ENCODE measurements around the gene ADSS1. TPM values are rescaled to one million over a fixed set of nuclear protein-coding genes. Genes with fewer than 3 reads are reported as not detected.

ADSS1 gene
- total RNA-seq, 1 experiment from 2014 or later: 9.9 TPM

DNA sequence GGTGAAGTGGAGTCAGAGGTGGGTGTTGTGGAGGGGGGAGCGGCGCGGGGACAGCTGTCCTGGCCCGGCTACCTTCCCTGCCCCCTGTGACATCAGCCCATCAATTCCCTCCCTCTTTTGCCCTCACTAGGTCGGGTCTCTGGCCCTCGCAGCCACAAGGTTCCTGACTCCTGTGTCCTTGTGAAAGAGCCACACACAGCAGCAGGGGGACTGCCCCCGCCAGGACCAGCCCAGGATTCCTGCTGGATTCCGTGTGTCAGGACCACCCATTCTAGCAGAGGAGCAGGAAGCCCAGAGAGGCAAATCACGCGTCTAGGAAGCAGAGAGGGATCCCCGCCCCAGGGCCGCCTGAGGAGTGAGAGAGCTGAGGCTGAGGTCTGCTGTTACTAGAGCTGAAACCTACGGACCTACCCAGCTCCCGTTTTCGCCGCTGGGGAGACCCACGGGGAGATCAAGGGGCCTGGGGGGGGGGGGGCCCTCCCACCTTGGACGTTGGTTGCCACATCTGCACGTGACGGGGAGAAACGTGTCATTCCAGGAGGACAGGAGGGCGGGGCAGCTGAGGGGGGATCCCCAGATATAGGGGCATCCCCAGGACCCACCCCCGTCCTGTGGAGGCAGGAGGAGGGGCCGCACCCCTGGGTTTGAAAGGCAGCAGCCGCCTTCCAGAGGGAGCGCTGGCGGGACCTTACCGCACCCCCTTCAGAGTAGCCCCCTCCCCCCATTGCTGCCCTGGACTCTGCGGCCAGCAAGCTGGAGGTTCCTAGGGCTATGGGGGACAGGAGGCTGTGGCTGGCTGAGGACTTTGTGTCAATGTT, 47.1 kb upstream of the ADSS1 start:
- peak overlapping the region; percentile 98 for H3K27ac ChIP-seq (ENCODE audit: low read depth, low read length)
- ChIA-PET CTCF (interaction anchor here (1.2 to 1.3 kb wide), 2 partner anchors 11 kb away, joined by 4 to 5 read pairs; no protein-coding TSS in a partner anchor), POLR2A (interaction anchor here (0.7 to 2.2 kb wide), 4 partner anchors 11 to 76 kb away, joined by 4 to 13 read pairs (median 7); partner anchors contain the start of gene SIVA1), RAD21 (ENCODE audit: low non-redundant PET in 1 of 2, low total read pairs in 2 of 2, uncharacterized antibody in 2 of 2, unreplicated experiment in 2 of 2) (interaction anchor here in 1 of 2 experiments (1.1 kb wide), 1 partner anchor 11 kb away, joined by 3 read pairs; no protein-coding TSS in a partner anchor)
- no peaks in the 10 kb centered on the region for H4K20me1 ChIP-seq (ENCODE audit: insufficient read depth)
- intact Hi-C loops (cut with micrococcal nuclease): no loop called here
- peak overlapping the region; percentile 89 for H3K9ac ChIP-seq (ENCODE audit: low read length)
- peak overlapping the region; percentile 89 for H3K4me2 ChIP-seq (ENCODE audit: low read length)
- TF ChIP-seq CBX3 (IDR thresholded peaks at IDR 0.05; ENCODE audit: low read depth): no peak
- no peak for TF ChIP-seq EZH2phosphoT487 (IDR thresholded peaks at IDR 0.05; ENCODE audit: borderline replicate concordance)
- TF ChIP-seq YY1 (IDR thresholded peaks at IDR 0.05; ENCODE audit: extremely low read depth, insufficient replicate concordance, low read depth, low read length): no peak
- TF ChIP-seq JUND (IDR thresholded peaks at IDR 0.05): no peak
- no peak for TF ChIP-seq EGR1 (IDR thresholded peaks at IDR 0.05; ENCODE audit: low read depth)
- TF ChIP-seq, protein P1, sequence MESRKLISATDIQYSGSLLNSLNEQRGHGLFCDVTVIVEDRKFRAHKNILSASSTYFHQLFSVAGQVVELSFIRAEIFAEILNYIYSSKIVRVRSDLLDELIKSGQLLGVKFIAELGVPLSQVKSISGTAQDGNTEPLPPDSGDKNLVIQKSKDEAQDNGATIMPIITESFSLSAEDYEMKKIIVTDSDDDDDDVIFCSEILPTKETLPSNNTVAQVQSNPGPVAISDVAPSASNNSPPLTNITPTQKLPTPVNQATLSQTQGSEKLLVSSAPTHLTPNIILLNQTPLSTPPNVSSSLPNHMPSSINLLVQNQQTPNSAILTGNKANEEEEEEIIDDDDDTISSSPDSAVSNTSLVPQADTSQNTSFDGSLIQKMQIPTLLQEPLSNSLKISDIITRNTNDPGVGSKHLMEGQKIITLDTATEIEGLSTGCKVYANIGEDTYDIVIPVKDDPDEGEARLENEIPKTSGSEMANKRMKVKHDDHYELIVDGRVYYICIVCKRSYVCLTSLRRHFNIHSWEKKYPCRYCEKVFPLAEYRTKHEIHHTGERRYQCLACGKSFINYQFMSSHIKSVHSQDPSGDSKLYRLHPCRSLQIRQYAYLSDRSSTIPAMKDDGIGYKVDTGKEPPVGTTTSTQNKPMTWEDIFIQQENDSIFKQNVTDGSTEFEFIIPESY (IDR thresholded peaks at IDR 0.05; ENCODE audit: extremely low read depth, insufficient replicate concordance, low read length): no peak
- no peak for TF ChIP-seq ELF1 (IDR thresholded peaks at IDR 0.05; ENCODE audit: borderline replicate concordance, low read depth)
- TF ChIP-seq ZFX (IDR thresholded peaks at IDR 0.05): no peak
- no peak for TF ChIP-seq CEBPB (IDR thresholded peaks at IDR 0.05; ENCODE audit: low read depth)
- TF ChIP-seq TCF7L2 (IDR thresholded peaks at IDR 0.05; ENCODE audit: borderline replicate concordance, extremely low read depth, insufficient read depth, insufficient read length): no peak
- no peak for TF ChIP-seq FOSL1 (IDR thresholded peaks at IDR 0.05; ENCODE audit: low read depth)
- TF ChIP-seq ZNF274 (IDR thresholded peaks at IDR 0.05; ENCODE audit: low read depth, low read length): no peak
- TF ChIP-seq EZH2 (IDR thresholded peaks at IDR 0.05): no peak
- TF ChIP-seq SIN3A (IDR thresholded peaks at IDR 0.05; ENCODE audit: low read depth): no peak
- no peak for TF ChIP-seq POLR2AphosphoS5 (IDR thresholded peaks at IDR 0.05; ENCODE audit: low read depth, low read length)
- no peaks in the 10 kb centered on the region for H3K27me3 ChIP-seq (ENCODE audit: insufficient read depth, low read length)
- H3K4me3 ChIP-seq (replicated peaks in 1 of 2; ENCODE audit: low read depth in 1 of 2, low read length in 2 of 2): peak overlapping the region; percentile 52 to 62
- no TSS peak for BruUV-seq (replicated peaks)
- H2AFZ ChIP-seq (ENCODE audit: low read depth, low read length, poor library complexity, severe bottlenecking): no peak overlapping the region
- DNase-seq (ENCODE audit: low read depth, low spot score): no peak
- H3K4me1 ChIP-seq (ENCODE audit: control insufficient read depth in 1 of 2, insufficient read depth in 2 of 2, low read length in 2 of 2): peaks cover 45 to 61% of the 10 kb centered on the region in 2 experiments
- no peaks in the 10 kb centered on the region for H3K36me3 ChIP-seq (ENCODE audit: control insufficient read depth in 1 of 2, insufficient read depth in 2 of 2, low read length in 2 of 2)
- no peaks in the 10 kb centered on the region for H3K9me2 ChIP-seq (ENCODE audit: insufficient read depth)
- H3K9me3 ChIP-seq (ENCODE audit: control insufficient read depth in 1 of 2, insufficient read depth in 1 of 2, low read depth in 1 of 2, low read length in 2 of 2): no peaks in the 10 kb centered on the region
- ATAC-seq: no peak
- no peaks in the 10 kb centered on the region for H3K79me2 ChIP-seq (ENCODE audit: insufficient read depth, low read length)
